CD4-positive, alpha-beta T cell (primary cell): ENCODE results near the gene DPM2. TPM values are rescaled to one million over a fixed set of nuclear protein-coding genes. Genes with fewer than 3 reads are reported as not detected.
A peak's percentile ranks its signal among the peaks of the same experiment; 100 is the strongest.

Experiments used
- ATAC-seq: fragments of 200-7000 bp; cut with Tn5 transposase; one replicate; pipeline ENCODE4 v1.10.0; 2022; ENCODE audit warnings: mild to moderate bottlenecking; ENCODE audit not compliant: poor library complexity
- CTCF ChIA-PET: fragments of 350-600 bp; sonication (Branson Sonifier 250); formaldehyde crosslinking; loops from one replicate; lab custom pipeline; 2021; ENCODE audit warnings: antibody characterized with exemption, inconsistent platforms; lab: Charles Lee
- POLR2A ChIA-PET: fragments of 350-600 bp; sonication (Branson Sonifier 250); formaldehyde crosslinking; loops from one replicate; lab custom pipeline; 2021; ENCODE audit warnings: antibody characterized with exemption, inconsistent platforms; lab: Charles Lee
- DNase-seq, 14 experiments: peaks; one replicate each; pipeline ENCODE4 v3.0.0-alpha.2; 2013 to 2020; ENCODE audit warnings: mixed read lengths in 2 of 14
- H3K27ac ChIP-seq, 2 donors: one replicate each; pipeline versions ENCODE4 v1.5.1 to v1.7.0; 2013; ENCODE audit warnings: low read length in 2 of 2, low read depth in 1 of 2, mild to moderate bottlenecking in 1 of 2
- H3K27me3 ChIP-seq, 2 experiments: 1 replicate in 1 of 2; 2 replicates in 1 of 2; pipeline versions ENCODE4 v1.6.1 to v1.7.0; 2013; ENCODE audit warnings: low read length in 2 of 2, control low read depth in 1 of 2, mild to moderate bottlenecking in 1 of 2, moderate library complexity in 1 of 2; ENCODE audit not compliant: insufficient read depth in 2 of 2, control insufficient read depth in 1 of 2
- H3K36me3 ChIP-seq: one replicate; pipeline ENCODE4 v1.6.1; 2013; ENCODE audit warnings: low read length, control low read depth; ENCODE audit not compliant: insufficient read depth
- H3K4me1 ChIP-seq: one replicate; pipeline ENCODE4 v1.6.1; 2013; ENCODE audit warnings: low read length, control low read depth; ENCODE audit not compliant: insufficient read depth
- H3K4me3 ChIP-seq: one replicate; pipeline ENCODE4 v1.5.1; 2013; ENCODE audit warnings: mild to moderate bottlenecking, low read length, moderate library complexity
- H3K9me3 ChIP-seq, 2 experiments: 1 replicate in 1 of 2; 2 replicates in 1 of 2; pipeline versions ENCODE4 v1.6.1 to v1.7.0; 2013; ENCODE audit warnings: low read length in 2 of 2, mild to moderate bottlenecking in 2 of 2, control low read depth in 1 of 2, moderate library complexity in 1 of 2; ENCODE audit not compliant: control insufficient read depth in 1 of 2, insufficient read depth in 1 of 2
- H3K27ac Mint-ChIP-seq: one replicate; pipeline ENCODE4 v1.8.0; 2020; ENCODE audit warnings: mixed read lengths
- H3K27me3 Mint-ChIP-seq: one replicate; pipeline ENCODE4 v1.8.0; 2021; ENCODE audit warnings: mixed read lengths
- H3K36me3 Mint-ChIP-seq: one replicate; pipeline ENCODE4 v1.8.0; 2021; ENCODE audit warnings: low read depth, mixed read lengths
- H3K4me1 Mint-ChIP-seq: one replicate; pipeline ENCODE4 v1.8.0; 2021; ENCODE audit warnings: low read depth, mixed read lengths
- H3K4me3 Mint-ChIP-seq: one replicate; pipeline ENCODE4 v1.8.0; 2020; ENCODE audit warnings: mild to moderate bottlenecking, mixed read lengths
- H3K9me3 Mint-ChIP-seq: one replicate; pipeline ENCODE4 v1.8.0; 2020; ENCODE audit warnings: mixed read lengths
- CTCF ChIP-seq: fragments of 200-600 bp; IDR thresholded peaks from one replicate; pipeline ENCODE4 v1.8.0; 2022; ENCODE audit warnings: antibody characterized with exemption, mild to moderate bottlenecking
- intact Hi-C, 2 experiments: fragments of 100-400 bp; cut with DNase I in 1 of 2; cut with micrococcal nuclease in 1 of 2; formaldehyde crosslinking; loops; one replicate each; pipeline versions ENCODE4 v1.15.1 to v1.9.0; 2023 to 2025; cut with DNase I, micrococcal nuclease
- total RNA-seq, 174 experiments: library from RNA in 2 of 174; stranded (reverse) in 2 of 174; gene quantifications; one replicate each; pipeline ENCODE4 v1.2.3 and lab custom pipeline; 2021 to 2026

Gene DPM2
- total RNA-seq, 2 experiments from 2014 or later, result 41.7 to 47.6 TPM

DNA sequence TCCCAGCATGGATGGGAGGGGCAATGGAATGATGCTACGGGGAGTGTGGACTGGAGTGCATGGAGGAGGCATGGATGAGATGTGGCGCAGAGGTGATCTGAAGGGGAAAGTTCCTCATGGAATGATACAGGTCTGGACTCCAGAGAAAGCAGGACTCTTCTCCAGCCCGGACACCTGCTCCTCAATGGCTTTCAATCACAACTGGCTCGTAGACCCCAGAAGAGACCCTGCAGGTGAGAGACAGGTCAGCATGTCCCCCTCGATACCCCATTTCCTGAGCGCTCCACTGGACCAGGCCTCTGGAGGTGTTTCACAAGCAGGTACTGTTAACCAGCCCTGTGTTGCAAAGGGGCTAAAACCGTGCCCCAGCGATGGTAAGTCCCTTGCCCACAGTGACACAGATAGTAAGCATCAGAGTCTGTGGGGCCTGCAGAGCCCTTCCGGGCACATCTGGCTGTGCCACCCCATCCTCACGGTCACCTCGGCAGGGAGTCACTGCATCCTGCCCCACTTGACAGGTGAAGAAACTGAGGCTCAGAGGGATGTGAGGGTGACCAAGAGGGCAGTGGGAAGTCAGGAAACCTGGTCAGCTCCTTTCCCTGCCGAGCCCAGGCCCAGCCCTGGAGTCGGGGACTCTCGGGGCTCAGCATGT lies 5.5 kb upstream of the DPM2 start:
- no peak for ATAC-seq
- Histone ChIP-seq H3K9me3 (no peaks in the 10 kb centered on the region), H3K4me1 (peaks cover 59% of the 10 kb centered on the region), H3K27ac (no peak overlapping the region), H3K36me3 (peaks cover 85% of the 10 kb centered on the region), H3K4me3 (no peak overlapping the region), H3K27me3 (no peaks in the 10 kb centered on the region)
- TF ChIP-seq CTCF, result no peak
- intact Hi-C loops, result loop anchor here (1.0 to 2.0 kb wide), 4 partner anchors 14 to 92 kb away; partner anchors contain the start of gene EEIG1 (in 1 of the 2)
- Mint-ChIP-seq H3K36me3 (peaks cover 96% of the 10 kb centered on the region), H3K9me3 (no peaks in the 10 kb centered on the region), H3K4me1 (peaks cover 57% of the 10 kb centered on the region), H3K27ac (peak overlapping the region; percentile 88), H3K27me3 (no peaks in the 10 kb centered on the region), H3K4me3 (peak overlapping the region; percentile 46)
- DNase-seq, result peak in 1 of 14 experiments; percentile 18
- ChIA-PET CTCF (interaction anchor here (0.6 to 6.4 kb wide), 29 partner anchors 9 to 176 kb away, joined by 3 to 74 read pairs (median 4); partner anchors contain the start of genes CDK9, EEIG1, NAIF1 and PIP5KL1), POLR2A (interaction anchor here (0.5 to 6.0 kb wide), 16 partner anchors 11 to 208 kb away, joined by 3 to 31 read pairs (median 5); partner anchors contain the start of genes NAIF1, PIP5KL1, SLC25A25 and TOR2A)

DNA sequence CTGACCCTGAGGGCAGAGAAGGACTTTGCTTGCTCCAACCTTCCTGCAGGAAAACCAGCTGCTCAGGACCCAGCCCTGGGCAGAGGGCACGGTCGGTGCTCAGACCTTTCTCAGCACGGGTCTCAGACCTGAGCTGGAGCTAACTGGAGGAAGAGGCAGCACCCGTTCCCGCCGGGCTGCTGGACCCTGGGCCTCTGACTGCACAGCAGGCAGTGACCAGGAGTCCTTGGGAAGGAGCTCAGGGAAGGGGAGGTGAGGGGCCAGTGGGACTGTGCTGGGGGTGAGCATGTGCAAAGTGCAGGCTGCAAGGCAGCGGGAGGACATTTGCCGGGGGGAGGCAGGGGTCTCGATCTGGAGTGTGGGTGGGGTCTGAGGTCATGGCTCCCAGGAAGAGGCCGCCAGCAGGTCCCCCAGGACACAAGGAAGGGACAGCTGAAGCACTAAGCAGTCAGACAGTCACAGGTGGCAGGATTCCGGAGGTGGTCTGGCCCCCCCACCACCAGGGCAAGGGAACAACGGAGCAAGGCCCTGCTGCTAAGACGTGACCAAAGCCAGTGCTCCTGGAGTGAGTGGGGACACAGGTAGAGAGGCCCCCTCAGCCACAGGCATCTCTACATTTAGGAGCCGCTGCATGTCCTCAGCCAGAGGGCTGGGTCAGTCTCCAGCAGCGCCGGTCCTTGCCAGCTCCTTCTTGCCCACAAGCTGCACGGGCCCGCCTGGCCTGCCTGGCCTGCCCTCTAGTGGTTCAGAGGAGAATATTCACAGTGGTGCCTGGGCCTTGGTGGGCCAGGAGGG lies 4.8 kb upstream of the DPM2 start:
- Mint-ChIP-seq H3K36me3 (peaks cover 95% of the 10 kb centered on the region), H3K4me3 (peak overlapping the region; percentile 46), H3K4me1 (peaks cover 57% of the 10 kb centered on the region), H3K9me3 (no peaks in the 10 kb centered on the region), H3K27ac (peak overlapping the region; percentile 88), H3K27me3 (no peaks in the 10 kb centered on the region)
- intact Hi-C loops, result loop anchor here (1.0 to 2.0 kb wide), 4 partner anchors 14 to 93 kb away; partner anchors contain the start of gene EEIG1 (in 1 of the 2)
- Histone ChIP-seq H3K4me1 (peaks cover 59% of the 10 kb centered on the region), H3K36me3 (peaks cover 78% of the 10 kb centered on the region), H3K9me3 (no peaks in the 10 kb centered on the region), H3K27me3 (no peaks in the 10 kb centered on the region), H3K4me3 (no peak overlapping the region), H3K27ac (peak overlapping the region in 1 of 2 donors; percentile 13)
- peak in 8 of 14 experiments; percentile 31 to 77 (median 54) for DNase-seq
- ChIA-PET CTCF (interaction anchor here (0.5 to 6.4 kb wide), 21 partner anchors 8 to 157 kb away, joined by 3 to 74 read pairs (median 4); partner anchors contain the start of genes CDK9, EEIG1, NAIF1 and PIP5KL1), POLR2A (interaction anchor here (0.9 to 6.0 kb wide), 13 partner anchors 12 to 208 kb away, joined by 4 to 31 read pairs (median 5); partner anchors contain the start of genes NAIF1, PIP5KL1, SLC25A25 and TOR2A)
- ATAC-seq, result peak; percentile 31
- peak; percentile 72 for TF ChIP-seq CTCF

DNA sequence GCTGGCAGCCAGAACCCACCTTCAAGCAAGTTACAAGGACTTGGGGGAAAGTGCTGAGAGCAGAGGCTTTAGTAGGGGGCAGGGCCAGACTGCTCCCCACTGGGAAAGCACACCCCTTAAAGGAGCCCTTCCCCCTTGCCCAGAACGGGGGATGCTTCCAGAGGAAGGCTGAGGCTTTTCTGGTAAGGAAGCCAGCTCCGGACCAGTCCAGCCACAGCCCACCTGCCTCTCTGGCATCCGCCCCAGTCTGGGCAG lies 4.2 kb upstream of the DPM2 start:
- ATAC-seq (no peak), DNase-seq (no peak)
- Mint-ChIP-seq H3K4me3 (peak overlapping the region; percentile 30), H3K27ac (peak overlapping the region; percentile 88), H3K36me3 (peaks cover 95% of the 10 kb centered on the region), H3K9me3 (no peaks in the 10 kb centered on the region), H3K4me1 (peaks cover 57% of the 10 kb centered on the region), H3K27me3 (no peaks in the 10 kb centered on the region)
- Histone ChIP-seq H3K36me3 (peaks cover 74% of the 10 kb centered on the region), H3K27me3 (no peaks in the 10 kb centered on the region), H3K27ac (peak overlapping the region in 1 of 2 donors; percentile 13), H3K4me3 (no peak overlapping the region), H3K9me3 (no peaks in the 10 kb centered on the region), H3K4me1 (peaks cover 61% of the 10 kb centered on the region)
- ChIA-PET POLR2A (interaction anchor here (1.0 to 6.0 kb wide), 6 partner anchors 33 to 131 kb away, joined by 4 to 31 read pairs (median 4); partner anchors contain the start of genes NAIF1 and SLC25A25), CTCF (interaction anchor here (0.5 to 6.4 kb wide), 6 partner anchors 12 to 105 kb away, joined by 3 to 74 read pairs (median 4); partner anchors contain the start of gene PIP5KL1)
- intact Hi-C loops, result loop anchor here (2.0 kb wide), 3 partner anchors 15 to 85 kb away; partner anchors contain the start of gene EEIG1 (in 1 of the 2)
- no peak for TF ChIP-seq CTCF
